GM20000 (cell line): ENCODE measurements around the gene SLC2A9.

Experiments used
- DNase-seq: peaks from one replicate; pipeline ENCODE4 v3.0.0; 2012; ENCODE audit warnings: low spot score
- CTCF ChIP-seq: IDR thresholded peaks from 2 replicates; pipeline ENCODE4 v1.5.1; 2012; ENCODE audit warnings: mild to moderate bottlenecking, control low read depth; ENCODE audit errors: extremely low read depth, missing control alignments

The SLC2A9 gene

GRCh38 chr4:9949573-9949972 is 71.7 kb downstream of the SLC2A9 start:
- TF ChIP-seq CTCF = no peak
- no peak for DNase-seq

- no peak for TF ChIP-seq CTCF
- no peak for DNase-seq
Observed at GRCh38 chr4:9947168-9948062, 73.9 kb downstream of the SLC2A9 start.

DNA sequence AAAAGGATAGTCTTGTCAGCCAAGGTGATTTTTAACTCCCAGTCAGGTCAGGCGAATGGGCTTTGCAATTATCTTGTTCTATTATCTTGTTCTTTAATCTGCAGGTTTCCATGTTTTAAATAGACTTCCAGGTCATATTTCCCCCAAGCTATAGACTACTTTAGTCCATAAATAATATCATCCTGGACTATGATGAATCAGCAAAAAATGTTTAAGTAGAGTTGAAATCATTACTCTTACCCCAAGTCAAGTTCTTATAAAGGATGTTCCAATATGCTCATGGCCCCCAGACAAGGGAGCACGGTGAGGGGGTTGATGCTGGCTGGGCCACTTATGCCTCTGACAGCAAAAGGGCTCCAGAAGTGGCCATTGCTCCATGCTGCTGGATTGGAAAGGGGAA is 75.1 kb downstream of the SLC2A9 start:
- TF ChIP-seq CTCF = no peak
- DNase-seq = no peak

- TF ChIP-seq CTCF = no peak
- no peak for DNase-seq
Observed at GRCh38 chr4:9944431-9945425, 76.6 kb downstream of the SLC2A9 start.

DNA sequence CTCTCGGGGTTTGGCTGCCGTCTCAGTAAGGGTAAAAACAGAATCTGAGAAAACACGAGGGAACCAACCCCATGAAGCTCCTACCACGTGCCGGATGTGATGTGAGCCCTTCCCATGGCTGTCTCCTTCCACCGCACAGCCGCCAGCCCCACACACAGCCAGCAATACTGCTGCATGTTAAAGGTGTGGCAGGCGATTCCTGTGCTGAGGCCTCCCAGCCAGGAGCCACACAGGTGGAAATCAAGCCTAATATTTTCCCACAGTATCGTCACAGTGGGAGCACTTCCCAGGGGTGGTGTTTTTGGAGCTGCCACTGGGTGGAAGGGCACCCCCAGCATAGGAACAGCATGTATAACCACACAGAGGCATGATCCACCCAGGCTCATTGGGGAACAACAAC is 77.5 kb downstream of the SLC2A9 start:
- no peak for TF ChIP-seq CTCF
- no peak for DNase-seq

DNA sequence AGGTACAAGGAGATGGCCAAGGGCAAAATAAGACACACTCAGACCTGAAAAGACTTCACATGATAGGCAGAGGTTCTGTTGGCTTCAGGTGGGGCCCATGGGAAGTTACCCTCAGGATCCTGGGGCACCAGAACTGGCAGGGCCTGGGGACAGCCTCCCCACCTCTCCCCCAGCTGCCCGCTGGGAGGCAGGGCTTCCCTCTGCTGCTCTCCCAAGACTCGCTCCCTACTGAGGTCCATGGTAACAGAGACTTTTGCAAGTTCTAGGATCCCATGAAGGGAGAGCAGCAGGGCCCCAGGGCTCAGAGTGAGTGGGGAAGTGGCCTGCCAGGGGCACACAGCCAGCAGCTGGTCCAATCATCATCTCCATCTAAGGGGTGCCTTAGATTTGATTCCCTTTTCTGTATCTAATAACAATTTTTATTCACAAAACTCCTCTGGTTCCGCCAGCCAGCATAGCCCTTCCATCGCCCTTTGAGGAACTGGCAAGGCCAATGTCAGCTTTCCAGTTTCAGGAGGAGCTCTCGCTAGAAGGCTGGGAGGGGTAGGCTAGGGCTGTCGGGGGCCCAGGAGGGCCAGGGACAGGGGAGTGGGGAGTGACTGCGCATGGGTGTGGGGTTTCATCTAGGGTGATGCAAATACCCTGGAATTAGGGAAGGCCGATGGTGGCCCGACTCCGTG is 78.2 kb downstream of the SLC2A9 start:
- no peak for TF ChIP-seq CTCF
- DNase-seq = no peak
